K562 (cell line): ENCODE results near the gene CNPPD1. TPM values are rescaled to one million over a fixed set of nuclear protein-coding genes. Genes with fewer than 3 reads are reported as not detected.

Experiments
- ATAC-seq: fragments of 200-7000 bp; cut with Tn5 transposase; 3 replicates; pipeline ENCODE4 v1.9.1; 2020; ENCODE audit warnings: moderate library complexity
- BruUV-seq: library from RNA; stranded (reverse); fragments of 400-500 nt; replicated peaks from 2 replicates; lab custom pipeline; 2021; lab: Mats Ljungman, UMichigan
- CTCF ChIA-PET: fragments of 300-600 bp; formaldehyde crosslinking; extraction: SDS; loops from one replicate; lab custom pipeline; 2021; ENCODE audit warnings: low intra/inter-chr PET ratio; lab: Yijun Ruan, JAX
- POLR2A ChIA-PET: fragments of 300-600, 350-650 bp; sonication (Branson Sonifier 250); formaldehyde crosslinking; extraction: SDS; loops from one replicate; lab custom pipeline; 2021; ENCODE audit warnings: antibody characterized with exemption, inconsistent platforms; lab: Yijun Ruan, JAX
- DNase-seq, 4 experiments: peaks; one replicate each; pipeline versions ENCODE4 v3.0.0 to v3.0.0-alpha.2; 2011 to 2018; ENCODE audit warnings: low spot score in 3 of 4, mixed read lengths in 3 of 4; ENCODE audit errors: extremely low read depth in 1 of 4
- FAIRE-seq: peaks from 2 replicates; lab custom pipeline; 2011; peaks lifted over from hg19 to GRCh38; lab: Jason Lieb, UNC
- H2AFZ ChIP-seq: 2 replicates; pipeline ENCODE4 v1.6.0; 2011; ENCODE audit warnings: low read depth, low read length, control low read depth, inconsistent platforms
- H3K27ac ChIP-seq: fragments of 200-600 bp; 3 replicates; pipeline ENCODE4 v1.8.0; 2011; ENCODE audit warnings: low read depth, mild to moderate bottlenecking, control low read depth, inconsistent platforms, low read length, moderate library complexity, mixed read lengths; ENCODE audit errors: extremely low read depth
- H3K27me3 ChIP-seq, 2 experiments: fragments of 300-600 bp in 1 of 2; 2 replicates in 1 of 2; 3 replicates in 1 of 2; pipeline versions ENCODE4 v1.6.0 to v1.8.0; 2011; ENCODE audit warnings: inconsistent platforms in 2 of 2, low read length in 2 of 2, mild to moderate bottlenecking in 1 of 2, mixed read lengths in 1 of 2, moderate library complexity in 1 of 2; ENCODE audit not compliant: control insufficient read depth in 2 of 2, insufficient read depth in 2 of 2
- H3K36me3 ChIP-seq: fragments of 300-600 bp; 3 replicates; pipeline ENCODE4 v1.8.0; 2011; ENCODE audit warnings: mild to moderate bottlenecking, low read length, inconsistent platforms; ENCODE audit not compliant: control insufficient read depth, insufficient read depth
- H3K4me1 ChIP-seq, 2 experiments: fragments of 200-600 bp in 1 of 2; replicated peaks in 1 of 2; 2 replicates in 1 of 2; 3 replicates in 1 of 2; pipeline versions ENCODE4 v1.5.1 to v1.8.0; 2011; ENCODE audit warnings: inconsistent platforms in 2 of 2, low read length in 2 of 2, mild to moderate bottlenecking in 1 of 2, mixed read lengths in 1 of 2, moderate library complexity in 1 of 2; ENCODE audit not compliant: control insufficient read depth in 2 of 2, insufficient read depth in 2 of 2
- H3K4me2 ChIP-seq: 2 replicates; pipeline ENCODE4 v1.6.1; 2011; ENCODE audit warnings: low read length, control low read depth, inconsistent platforms, mixed read lengths; ENCODE audit not compliant: insufficient read depth
- H3K4me3 ChIP-seq: fragments of 200-600 bp; sonication (generic), shearing (Covaris generic); 2 replicates; pipeline ENCODE4 v1.5.1; 2016; ENCODE audit warnings: control low read depth, inconsistent platforms
- H3K79me2 ChIP-seq: fragments of 200-600 bp; 3 replicates; pipeline ENCODE4 v1.8.0; 2011; ENCODE audit warnings: low read length, inconsistent platforms; ENCODE audit not compliant: control insufficient read depth, insufficient read depth
- H3K9ac ChIP-seq, 2 experiments: 2 replicates each; pipeline versions ENCODE4 v1.6.0 to v1.6.1; 2011; ENCODE audit warnings: low read depth in 2 of 2, low read length in 2 of 2, control low read depth in 1 of 2, inconsistent platforms in 1 of 2, mild to moderate bottlenecking in 1 of 2, mixed read lengths in 1 of 2; ENCODE audit not compliant: insufficient read depth in 1 of 2
- H3K9me1 ChIP-seq: one replicate; pipeline ENCODE4 v1.6.0; 2011; ENCODE audit warnings: inconsistent platforms, mild to moderate bottlenecking, low read length, moderate library complexity; ENCODE audit not compliant: control insufficient read depth, insufficient read depth
- H3K9me3 ChIP-seq: replicated peaks from 2 replicates; pipeline ENCODE4 v1.5.1; 2011; ENCODE audit warnings: low read depth, low read length, inconsistent platforms; ENCODE audit not compliant: control insufficient read depth, insufficient read depth
- H4K20me1 ChIP-seq: replicated peaks from 2 replicates; pipeline ENCODE4 v1.6.1; 2011; ENCODE audit warnings: low read length, inconsistent platforms, mixed read lengths; ENCODE audit not compliant: control insufficient read depth, insufficient read depth
- BMI1 ChIP-seq: fragments of 150-350 bp; IDR thresholded peaks from 2 replicates; pipeline ENCODE4 v1.6.1; 2014; ENCODE audit warnings: low read length
- HNRNPLL ChIP-seq: fragments of 200-400 bp; formaldehyde crosslinking; IDR thresholded peaks from 2 replicates; pipeline ENCODE4 v1.6.1; 2017; ENCODE audit warnings: low read length, low read depth, mild to moderate bottlenecking; ENCODE audit not compliant: poor library complexity, severe bottlenecking
- NFIC ChIP-seq: fragments of 450-650 bp; IDR thresholded peaks from 2 replicates; pipeline ENCODE4 v1.6.1; 2017; ENCODE audit warnings: mild to moderate bottlenecking, inconsistent platforms
- ZNF75A ChIP-seq: fragments of 450-650 bp; formaldehyde crosslinking; IDR thresholded peaks from 2 replicates; pipeline ENCODE4 v1.4.0; 2020; ENCODE audit warnings: mild to moderate bottlenecking
- in situ Hi-C: fragments of 300-500 bp; cut with MboI; formaldehyde crosslinking; loops from 4 replicates; pipeline ENCODE4 v1.15.0; 2018; ENCODE audit warnings: inconsistent platforms, mixed read lengths
- intact Hi-C: fragments of 100-400 bp; cut with micrococcal nuclease; formaldehyde crosslinking; loops from 2 replicates; pipeline ENCODE4 v1.14.2; 2022
- polyA plus RNA-seq, 8 experiments: library from polyadenylated mRNA; depleted of rRNA in 4 of 8; stranded (reverse) in 5 of 8; unstranded in 3 of 8; fragments of >200 nt; fragmentation: Nextera tagmentation in 2 of 8; fragmentation: Illumina TruSeq in 1 of 8; extraction: Ambion mirVana in 2 of 8; extraction: Trizol in 1 of 8; gene quantifications; 2 replicates each; pipeline versions ENCODE4 v1.2.1 to v1.2.3, GENCODE V29; 2011 to 2014; ENCODE audit warnings: inconsistent platforms in 1 of 8, missing spikeins in 1 of 8
- total RNA-seq, 7 experiments: library from RNA; depleted of rRNA in 6 of 7; stranded (reverse); fragments of >200 nt in 6 of 7; fragmentation: Illumina TruSeq in 2 of 7; extraction: Trizol in 2 of 7; gene quantifications; 2 replicates each; pipeline versions ENCODE4 v1.2.1 to v1.2.3, GENCODE V29; 2011 to 2021; ENCODE audit warnings: low replicate concordance in 1 of 7
- TF ChIP-seq, protein P1 (sequence below): fragments of 450-650 bp; IDR thresholded peaks from 2 replicates; pipeline ENCODE4 v1.6.1; 2018; ENCODE audit warnings: mild to moderate bottlenecking, low read depth; ENCODE audit not compliant: partially characterized antibody

CNPPD1 gene
- total and polyA plus RNA-seq, 9 of the 15 experiments (the other 6 are each of a cell fraction or from before 2014, with no cell fraction given), result 9.9 to 53.5 (median 27.0) TPM

DNA sequence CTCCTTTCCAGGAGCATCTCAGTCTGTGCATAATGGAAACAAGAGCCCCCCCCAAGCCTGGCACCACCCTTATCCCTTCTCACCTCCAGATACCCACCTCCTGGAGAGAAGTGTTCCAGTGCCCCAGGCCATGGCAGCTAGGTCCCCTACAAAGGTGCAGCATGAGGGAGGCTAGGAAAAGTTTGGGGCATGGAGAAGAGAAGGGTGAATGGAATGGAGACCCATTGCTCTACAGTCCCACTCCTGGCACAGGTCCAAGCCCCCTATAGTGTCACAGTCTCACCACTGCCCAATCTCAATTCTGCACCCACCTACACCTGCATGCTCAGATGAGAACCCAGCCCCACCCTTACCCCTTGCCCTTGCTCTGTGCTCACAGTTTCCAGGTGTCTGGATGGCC is 7.8 kb downstream of the CNPPD1 start:
- no peak overlapping the region for H2AFZ ChIP-seq
- no peaks in the 10 kb centered on the region for H3K79me2 ChIP-seq
- ChIA-PET POLR2A (no interaction called here), CTCF (no interaction called here)
- no peak overlapping the region for H3K27ac ChIP-seq
- no peaks in the 10 kb centered on the region for H3K9me3 ChIP-seq
- intact Hi-C loops, result no loop called here
- no TSS peak for BruUV-seq
- H3K4me2 ChIP-seq, result no peak overlapping the region
- H3K4me1 ChIP-seq, result peaks cover 4 to 6% of the 10 kb centered on the region in 2 experiments; a peak in 3 of 5 replicates
- H3K9ac ChIP-seq, result no peak overlapping the region; a peak in 1 of 4 replicates
- H4K20me1 ChIP-seq, result no peaks in the 10 kb centered on the region
- in situ Hi-C loops, result no loop called here
- ATAC-seq, result no peak
- H3K4me3 ChIP-seq, result no peak overlapping the region
- peaks cover 17% of the 10 kb centered on the region; the same call in 2 of the 3 replicates for H3K36me3 ChIP-seq
- TF ChIP-seq ZNF75A (CRISPR knock-in tag), result no peak
- no peak for TF ChIP-seq HNRNPLL
- peak; percentile 67 for TF ChIP-seq NFIC
- TF ChIP-seq, protein P1, sequence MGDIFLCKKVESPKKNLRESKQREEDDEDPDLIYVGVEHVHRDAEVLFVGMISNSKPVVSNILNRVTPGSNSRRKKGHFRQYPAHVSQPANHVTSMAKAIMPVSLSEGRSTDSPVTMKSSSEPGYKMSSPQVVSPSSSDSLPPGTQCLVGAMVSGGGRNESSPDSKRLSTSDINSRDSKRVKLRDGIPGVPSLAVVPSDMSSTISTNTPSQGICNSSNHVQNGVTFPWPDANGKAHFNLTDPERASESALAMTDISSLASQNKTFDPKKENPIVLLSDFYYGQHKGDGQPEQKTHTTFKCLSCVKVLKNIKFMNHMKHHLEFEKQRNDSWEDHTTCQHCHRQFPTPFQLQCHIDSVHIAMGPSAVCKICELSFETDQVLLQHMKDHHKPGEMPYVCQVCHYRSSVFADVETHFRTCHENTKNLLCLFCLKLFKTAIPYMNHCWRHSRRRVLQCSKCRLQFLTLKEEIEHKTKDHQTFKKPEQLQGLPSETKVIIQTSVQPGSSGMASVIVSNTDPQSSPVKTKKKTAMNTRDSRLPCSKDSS, result no peak
- no peak for TF ChIP-seq BMI1
- FAIRE-seq, result no peak
- no peaks in the 10 kb centered on the region for H3K27me3 ChIP-seq
- no peak for DNase-seq
- H3K9me1 ChIP-seq, result no peaks in the 10 kb centered on the region
